C4-2B (cell line): ENCODE results near the gene JARID2.

ENCODE experiments used
- H3K27ac ChIP-seq: fragments of 450-650 bp; 2 replicates; pipeline ENCODE4 v1.5.1; 2017
- CTCF ChIP-seq: fragments of 450-650 bp; conservative IDR thresholded peaks from 2 replicates; pipeline ENCODE4 v1.5.1; 2017; ENCODE audit warnings: mild to moderate bottlenecking
- ZFX ChIP-seq: fragments of 450-650 bp; IDR thresholded peaks from 2 replicates; pipeline ENCODE4 v1.6.1; 2017

Gene JARID2

GRCh38 chr6:15480525-15480924 is 234.7 kb downstream of the JARID2 start:
- H3K27ac ChIP-seq, result no peak overlapping the region
- TF ChIP-seq CTCF (no peak), ZFX (no peak)

GRCh38 chr6:15481390-15482291 is 235.8 kb downstream of the JARID2 start:
- H3K27ac ChIP-seq, result no peak overlapping the region
- no peak for TF ChIP-seq ZFX
- TF ChIP-seq CTCF, result no peak

- TF ChIP-seq ZFX (no peak), CTCF (no peak)
- H3K27ac ChIP-seq, result no peak overlapping the region
Observed at GRCh38 chr6:15483060-15483459, 237.2 kb downstream of the JARID2 start.

DNA sequence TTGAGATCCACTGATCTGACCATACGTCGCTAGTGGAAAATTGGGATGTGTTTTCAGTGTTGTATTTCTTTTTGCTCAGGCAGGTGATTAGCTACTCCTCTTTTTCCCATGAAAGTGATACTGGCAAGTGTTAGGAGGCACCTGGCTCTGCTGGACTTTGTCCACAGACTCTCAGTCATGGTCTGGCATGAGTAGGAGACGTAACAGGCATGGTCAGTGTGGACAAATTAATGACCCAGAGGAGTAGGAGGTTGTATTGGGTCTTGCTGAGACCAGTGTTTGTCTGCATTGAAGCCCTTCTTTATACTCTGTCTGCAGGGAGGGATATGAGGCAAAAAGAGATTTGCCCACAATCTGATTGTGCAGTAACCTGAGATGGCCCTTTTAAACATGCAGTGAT is 238.3 kb downstream of the JARID2 start:
- no peak overlapping the region for H3K27ac ChIP-seq
- no peak for TF ChIP-seq CTCF
- no peak for TF ChIP-seq ZFX

DNA sequence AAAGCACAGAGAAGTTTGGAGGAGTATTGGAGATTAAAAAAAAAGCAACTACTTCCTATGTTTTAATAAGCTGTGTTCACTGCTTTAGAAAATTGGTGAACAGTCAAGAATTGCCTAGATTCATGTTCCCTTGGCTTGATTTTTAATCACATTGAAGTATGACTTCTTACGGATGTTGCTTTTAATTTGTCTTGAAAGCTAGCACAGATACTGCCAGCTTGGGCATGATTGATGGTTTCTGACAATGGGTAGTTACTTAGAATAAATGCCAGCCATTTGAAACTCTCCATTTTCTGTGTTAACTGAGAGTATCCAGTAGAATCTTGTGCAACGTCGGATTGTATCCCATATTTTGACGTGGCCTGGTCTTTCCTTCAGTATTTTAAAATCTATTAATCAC is 239.0 kb downstream of the JARID2 start:
- H3K27ac ChIP-seq, result no peak overlapping the region
- TF ChIP-seq ZFX (no peak), CTCF (no peak)

DNA sequence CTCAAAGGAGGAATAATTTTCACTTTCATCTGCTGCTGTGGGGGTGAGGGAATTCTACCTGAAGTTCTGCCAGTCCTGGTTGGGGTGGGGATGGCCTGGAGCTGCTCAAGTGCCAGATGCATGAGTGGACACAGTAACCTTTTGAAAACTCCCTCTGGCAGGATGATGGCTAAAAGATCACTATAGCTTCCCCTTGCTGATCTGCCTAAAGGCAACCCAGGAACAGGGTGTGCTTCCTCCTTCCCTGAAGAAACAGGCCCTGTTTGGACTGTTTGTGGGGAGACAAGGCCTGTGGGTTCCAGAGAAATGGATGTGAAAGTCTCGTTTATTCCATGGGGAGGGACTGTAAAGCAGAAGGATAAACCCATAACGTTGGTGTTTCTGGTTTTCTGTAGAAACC is 240.1 kb downstream of the JARID2 start:
- no peak for TF ChIP-seq ZFX
- no peak for TF ChIP-seq CTCF
- no peak overlapping the region for H3K27ac ChIP-seq

DNA sequence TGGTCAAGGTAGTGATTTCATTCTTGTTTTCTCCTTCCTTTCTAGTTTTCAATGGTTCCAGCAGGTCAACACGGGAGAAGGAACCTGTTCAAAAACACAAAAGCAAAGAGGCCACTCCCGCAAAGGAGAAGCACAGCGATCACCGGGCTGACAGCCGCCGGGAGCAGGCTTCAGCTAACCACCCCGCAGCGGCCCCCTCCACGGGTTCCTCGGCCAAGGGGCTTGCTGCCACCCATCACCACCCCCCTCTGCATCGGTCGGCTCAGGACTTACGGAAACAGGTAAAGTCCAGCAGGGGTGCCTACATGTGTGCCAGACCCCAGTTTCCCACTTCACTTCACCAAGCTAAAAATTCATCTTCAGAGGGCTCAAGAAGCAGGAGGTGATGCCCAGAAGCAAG is 241.4 kb downstream of the JARID2 start:
- no peak for TF ChIP-seq CTCF
- H3K27ac ChIP-seq, result no peak overlapping the region
